Measurements from ENCODE around the gene DCST1. TPM values are rescaled to one million over a fixed set of nuclear protein-coding genes. Genes with fewer than 3 reads are reported as not detected.

The DCST1 gene
- total and polyA plus RNA-seq, 2 donors (not counting 1 experiment from before 2014, with no cell fraction given), result 0.22 TPM; not detected in 1

- DNase-seq (no peak), ATAC-seq (ENCODE audit: low read depth) (no peak)
- no peaks in the 10 kb centered on the region for H3K9me3 Mint-ChIP-seq (ENCODE audit: insufficient read depth)
- peaks cover 25 to 40% of the 10 kb centered on the region in 2 donors for H3K4me1 ChIP-seq (ENCODE audit: control insufficient read depth in 2 of 2, insufficient read depth in 2 of 2, low read length in 2 of 2)
- peak overlapping the region in 1 of 5 experiments; percentile 34 for H3K4me3 ChIP-seq (ENCODE audit: control extremely low read depth in 1 of 5, extremely low read depth in 1 of 5, insufficient read depth in 1 of 5, low read depth in 2 of 5, low read length in 4 of 5)
- H3K27me3 ChIP-seq (replicated peaks in 1 of 4; ENCODE audit: control extremely low read depth in 1 of 4, control insufficient read depth in 3 of 4, insufficient read depth in 4 of 4, low read length in 3 of 4), result no peaks in the 10 kb centered on the region
- H4K20me1 ChIP-seq (ENCODE audit: control insufficient read depth, insufficient read depth, low read length, poor library complexity, severe bottlenecking), result peaks cover 21% of the 10 kb centered on the region
- TF ChIP-seq EZH2 (IDR thresholded peaks at IDR 0.05; ENCODE audit: borderline replicate concordance, insufficient read depth, low read depth, low read length, poor library complexity, severe bottlenecking), result no peak
- TF ChIP-seq, protein P1, sequence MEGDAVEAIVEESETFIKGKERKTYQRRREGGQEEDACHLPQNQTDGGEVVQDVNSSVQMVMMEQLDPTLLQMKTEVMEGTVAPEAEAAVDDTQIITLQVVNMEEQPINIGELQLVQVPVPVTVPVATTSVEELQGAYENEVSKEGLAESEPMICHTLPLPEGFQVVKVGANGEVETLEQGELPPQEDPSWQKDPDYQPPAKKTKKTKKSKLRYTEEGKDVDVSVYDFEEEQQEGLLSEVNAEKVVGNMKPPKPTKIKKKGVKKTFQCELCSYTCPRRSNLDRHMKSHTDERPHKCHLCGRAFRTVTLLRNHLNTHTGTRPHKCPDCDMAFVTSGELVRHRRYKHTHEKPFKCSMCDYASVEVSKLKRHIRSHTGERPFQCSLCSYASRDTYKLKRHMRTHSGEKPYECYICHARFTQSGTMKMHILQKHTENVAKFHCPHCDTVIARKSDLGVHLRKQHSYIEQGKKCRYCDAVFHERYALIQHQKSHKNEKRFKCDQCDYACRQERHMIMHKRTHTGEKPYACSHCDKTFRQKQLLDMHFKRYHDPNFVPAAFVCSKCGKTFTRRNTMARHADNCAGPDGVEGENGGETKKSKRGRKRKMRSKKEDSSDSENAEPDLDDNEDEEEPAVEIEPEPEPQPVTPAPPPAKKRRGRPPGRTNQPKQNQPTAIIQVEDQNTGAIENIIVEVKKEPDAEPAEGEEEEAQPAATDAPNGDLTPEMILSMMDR (IDR thresholded peaks at IDR 0.05), result no peak
- 76% methylated on average over 14 of the region's 14 CpGs for WGBS (ENCODE audit: insufficient coverage)
- peak overlapping the region; percentile 48 for H3K27ac Mint-ChIP-seq
- POLR2A ChIA-PET, result interaction anchor here (1.2 kb wide), 1 partner anchor 512 kb away, joined by 3 read pairs; no protein-coding TSS in a partner anchor
- H3K79me2 ChIP-seq (ENCODE audit: control insufficient read depth, insufficient read depth, low read length), result no peaks in the 10 kb centered on the region
- peak overlapping the region; percentile 65 for H3K9ac ChIP-seq (ENCODE audit: low read length)
- H3K9me3 ChIP-seq (ENCODE audit: control extremely low read depth in 1 of 3, control insufficient read depth in 2 of 3, insufficient read depth in 1 of 3, low read length in 2 of 3), result no peaks in the 10 kb centered on the region
- peak overlapping the region; percentile 37 for H2AFZ ChIP-seq (ENCODE audit: insufficient read depth, low read depth, low read length, poor library complexity, severe bottlenecking)
- intact Hi-C loops (cut with micrococcal nuclease), result loop anchor here (1.0 kb wide), 2 partner anchors 8 kb away; partner anchors contain the start of gene EFNA4
- peak overlapping the region; percentile 51 for H3K4me3 Mint-ChIP-seq
- peak overlapping the region; percentile 87 for H3K4me2 ChIP-seq (replicated peaks; ENCODE audit: low read depth, low read length, poor library complexity, severe bottlenecking)
- peaks cover 44% of the 10 kb centered on the region for H3K4me1 Mint-ChIP-seq
- peak overlapping the region; percentile 32 to 38 for H3K27ac ChIP-seq (ENCODE audit: low read length in 2 of 2)
- CTCF ChIA-PET, result interaction anchor here (0.9 to 20.2 kb wide), 9 partner anchors 9 to 96 kb away, joined by 3 to 370 read pairs (median 6); partner anchors contain the start of genes ADAM15 and EFNA4
- H3K27me3 Mint-ChIP-seq, result no peaks in the 10 kb centered on the region
- peaks cover 0 to 18% of the 10 kb centered on the region in 2 experiments for H3K36me3 ChIP-seq (replicated peaks in 1 of 2; ENCODE audit: control extremely low read depth in 1 of 2, control insufficient read depth in 1 of 2, extremely low read depth in 1 of 2, insufficient read depth in 2 of 2, low read length in 1 of 2)
Observed at GRCh38 chr1:155071701-155072100, 38.1 kb downstream of the DCST1 start.

DNA sequence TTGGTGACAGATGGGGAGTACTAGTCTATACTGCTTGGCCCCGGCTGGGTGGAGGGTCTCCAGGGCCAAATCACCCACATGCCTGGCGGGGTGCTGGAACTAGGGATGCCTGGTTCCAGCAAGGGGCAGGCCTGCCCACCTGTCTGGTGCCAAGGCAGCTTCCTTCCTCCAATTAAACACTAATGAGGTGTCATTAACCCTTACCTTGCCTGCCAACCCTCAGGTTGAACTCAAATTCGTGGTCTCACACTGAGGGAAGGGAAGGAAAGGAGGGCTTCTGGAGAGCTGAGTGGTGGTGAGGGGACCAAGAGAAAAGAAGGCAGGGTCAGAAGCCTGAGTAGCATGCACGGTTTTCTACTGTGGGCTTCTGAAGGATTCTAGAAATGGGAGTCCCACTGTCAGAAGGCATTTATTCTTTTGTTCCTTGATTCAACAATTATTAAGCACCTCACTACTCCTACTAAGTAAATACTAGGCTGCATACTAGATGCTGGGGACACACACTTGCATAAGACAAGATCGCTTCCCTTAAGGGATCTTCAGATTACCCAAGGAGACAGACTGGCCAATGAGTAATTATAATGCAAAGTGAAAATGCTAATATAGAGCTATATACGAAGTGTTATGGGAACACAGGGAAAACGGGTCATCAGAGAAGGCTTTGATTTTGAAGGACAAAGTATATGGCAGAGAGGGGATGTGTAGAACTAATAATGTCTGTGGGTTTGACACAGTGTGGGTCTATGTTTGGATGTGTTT lies 39.1 kb downstream of the DCST1 start:
- H3K4me3 Mint-ChIP-seq, result peak overlapping the region; percentile 51
- no peaks in the 10 kb centered on the region for H3K9me3 Mint-ChIP-seq (ENCODE audit: insufficient read depth)
- H3K4me1 Mint-ChIP-seq, result peaks cover 39% of the 10 kb centered on the region
- H3K9me3 ChIP-seq (ENCODE audit: control extremely low read depth in 1 of 3, control insufficient read depth in 2 of 3, insufficient read depth in 1 of 3, low read length in 2 of 3), result no peaks in the 10 kb centered on the region
- peak overlapping the region; percentile 47 for H3K27ac Mint-ChIP-seq
- H3K9ac ChIP-seq (ENCODE audit: low read length), result no peak overlapping the region
- H3K27ac ChIP-seq (ENCODE audit: low read length in 2 of 2), result no peak overlapping the region
- H3K79me2 ChIP-seq (ENCODE audit: control insufficient read depth, insufficient read depth, low read length), result no peaks in the 10 kb centered on the region
- intact Hi-C loops (cut with micrococcal nuclease), result no loop called here
- peaks cover 14% of the 10 kb centered on the region for H4K20me1 ChIP-seq (ENCODE audit: control insufficient read depth, insufficient read depth, low read length, poor library complexity, severe bottlenecking)
- no peak for TF ChIP-seq EZH2 (IDR thresholded peaks at IDR 0.05; ENCODE audit: borderline replicate concordance, insufficient read depth, low read depth, low read length, poor library complexity, severe bottlenecking)
- TF ChIP-seq, protein P1 (IDR thresholded peaks at IDR 0.05), result no peak
- ATAC-seq (ENCODE audit: low read depth) (no peak), DNase-seq (no peak)
- no peak overlapping the region for H3K4me3 ChIP-seq (ENCODE audit: control extremely low read depth in 1 of 5, extremely low read depth in 1 of 5, insufficient read depth in 1 of 5, low read depth in 2 of 5, low read length in 4 of 5)
- peaks cover 25 to 33% of the 10 kb centered on the region in 2 donors for H3K4me1 ChIP-seq (ENCODE audit: control insufficient read depth in 2 of 2, insufficient read depth in 2 of 2, low read length in 2 of 2)
- POLR2A ChIA-PET, result interaction anchor here (1.2 kb wide), 1 partner anchor 513 kb away, joined by 3 read pairs; no protein-coding TSS in a partner anchor
- H3K4me2 ChIP-seq (replicated peaks; ENCODE audit: low read depth, low read length, poor library complexity, severe bottlenecking), result no peak overlapping the region
- H3K27me3 Mint-ChIP-seq, result no peaks in the 10 kb centered on the region
- H3K36me3 ChIP-seq (replicated peaks in 1 of 2; ENCODE audit: control extremely low read depth in 1 of 2, control insufficient read depth in 1 of 2, extremely low read depth in 1 of 2, insufficient read depth in 2 of 2, low read length in 1 of 2), result peaks cover 0 to 12% of the 10 kb centered on the region in 2 experiments
- CTCF ChIA-PET, result interaction anchor here (0.9 to 3.7 kb wide), 7 partner anchors 8 to 23 kb away, joined by 3 to 35 read pairs (median 6); partner anchors contain the start of gene EFNA4
- 85% methylated on average over 4 of the region's 7 CpGs for WGBS (ENCODE audit: insufficient coverage)
- H2AFZ ChIP-seq (ENCODE audit: insufficient read depth, low read depth, low read length, poor library complexity, severe bottlenecking), result no peak overlapping the region
- H3K27me3 ChIP-seq (replicated peaks in 1 of 4; ENCODE audit: control extremely low read depth in 1 of 4, control insufficient read depth in 3 of 4, insufficient read depth in 4 of 4, low read length in 3 of 4), result no peaks in the 10 kb centered on the region

All from B cell (primary cell).